CD4-positive, alpha-beta T cell (primary cell): Measurements from ENCODE around the gene CGB2. TPM values are rescaled to one million over a fixed set of nuclear protein-coding genes. Genes with fewer than 3 reads are reported as not detected.

Source experiments
- ATAC-seq: fragments of 200-7000 bp; cut with Tn5 transposase; one replicate; pipeline ENCODE4 v1.10.0; 2022; ENCODE audit warnings: mild to moderate bottlenecking; ENCODE audit not compliant: poor library complexity
- CTCF ChIA-PET: fragments of 350-600 bp; sonication (Branson Sonifier 250); formaldehyde crosslinking; loops from one replicate; lab custom pipeline; 2021; ENCODE audit warnings: antibody characterized with exemption, inconsistent platforms; lab: Charles Lee
- POLR2A ChIA-PET: fragments of 350-600 bp; sonication (Branson Sonifier 250); formaldehyde crosslinking; loops from one replicate; lab custom pipeline; 2021; ENCODE audit warnings: antibody characterized with exemption, inconsistent platforms; lab: Charles Lee
- DNase-seq, 14 experiments: peaks; one replicate each; pipeline ENCODE4 v3.0.0-alpha.2; 2013 to 2020; ENCODE audit warnings: mixed read lengths in 2 of 14
- H3K27ac ChIP-seq, 2 donors: one replicate each; pipeline versions ENCODE4 v1.5.1 to v1.7.0; 2013; ENCODE audit warnings: low read length in 2 of 2, low read depth in 1 of 2, mild to moderate bottlenecking in 1 of 2
- H3K27me3 ChIP-seq, 2 experiments: 1 replicate in 1 of 2; 2 replicates in 1 of 2; pipeline versions ENCODE4 v1.6.1 to v1.7.0; 2013; ENCODE audit warnings: low read length in 2 of 2, control low read depth in 1 of 2, mild to moderate bottlenecking in 1 of 2, moderate library complexity in 1 of 2; ENCODE audit not compliant: insufficient read depth in 2 of 2, control insufficient read depth in 1 of 2
- H3K36me3 ChIP-seq: one replicate; pipeline ENCODE4 v1.6.1; 2013; ENCODE audit warnings: low read length, control low read depth; ENCODE audit not compliant: insufficient read depth
- H3K4me1 ChIP-seq: one replicate; pipeline ENCODE4 v1.6.1; 2013; ENCODE audit warnings: low read length, control low read depth; ENCODE audit not compliant: insufficient read depth
- H3K4me3 ChIP-seq: one replicate; pipeline ENCODE4 v1.5.1; 2013; ENCODE audit warnings: mild to moderate bottlenecking, low read length, moderate library complexity
- H3K9me3 ChIP-seq, 2 experiments: 1 replicate in 1 of 2; 2 replicates in 1 of 2; pipeline versions ENCODE4 v1.6.1 to v1.7.0; 2013; ENCODE audit warnings: low read length in 2 of 2, mild to moderate bottlenecking in 2 of 2, control low read depth in 1 of 2, moderate library complexity in 1 of 2; ENCODE audit not compliant: control insufficient read depth in 1 of 2, insufficient read depth in 1 of 2
- H3K27ac Mint-ChIP-seq: one replicate; pipeline ENCODE4 v1.8.0; 2020; ENCODE audit warnings: mixed read lengths
- H3K27me3 Mint-ChIP-seq: one replicate; pipeline ENCODE4 v1.8.0; 2021; ENCODE audit warnings: mixed read lengths
- H3K36me3 Mint-ChIP-seq: one replicate; pipeline ENCODE4 v1.8.0; 2021; ENCODE audit warnings: low read depth, mixed read lengths
- H3K4me1 Mint-ChIP-seq: one replicate; pipeline ENCODE4 v1.8.0; 2021; ENCODE audit warnings: low read depth, mixed read lengths
- H3K4me3 Mint-ChIP-seq: one replicate; pipeline ENCODE4 v1.8.0; 2020; ENCODE audit warnings: mild to moderate bottlenecking, mixed read lengths
- H3K9me3 Mint-ChIP-seq: one replicate; pipeline ENCODE4 v1.8.0; 2020; ENCODE audit warnings: mixed read lengths
- CTCF ChIP-seq: fragments of 200-600 bp; IDR thresholded peaks from one replicate; pipeline ENCODE4 v1.8.0; 2022; ENCODE audit warnings: antibody characterized with exemption, mild to moderate bottlenecking
- intact Hi-C, 2 experiments: fragments of 100-400 bp; cut with DNase I in 1 of 2; cut with micrococcal nuclease in 1 of 2; formaldehyde crosslinking; loops; one replicate each; pipeline versions ENCODE4 v1.15.1 to v1.9.0; 2023 to 2025; cut with DNase I, micrococcal nuclease
- total RNA-seq, 174 experiments: library from RNA in 2 of 174; stranded (reverse) in 2 of 174; gene quantifications; one replicate each; pipeline ENCODE4 v1.2.3 and lab custom pipeline; 2021 to 2026

CGB2 gene
- total RNA-seq, 2 experiments from 2014 or later = not detected

GRCh38 chr19:49006905-49007304, 24.8 kb upstream of the CGB2 start:
- ChIA-PET CTCF (no interaction called here), POLR2A (interaction anchor here (1.6 kb wide), 1 partner anchor 14 kb away, joined by 3 read pairs; the partner anchor contains the start of genes GYS1 and RUVBL2)
- ATAC-seq (no peak), DNase-seq (no peak)
- Mint-ChIP-seq H3K36me3 (peaks cover 72% of the 10 kb centered on the region), H3K4me1 (no peaks in the 10 kb centered on the region), H3K4me3 (no peak overlapping the region), H3K27me3 (no peaks in the 10 kb centered on the region), H3K9me3 (no peaks in the 10 kb centered on the region), H3K27ac (no peak overlapping the region)
- H3K27me3 ChIP-seq = no peaks in the 10 kb centered on the region
- no peaks in the 10 kb centered on the region for H3K4me1 ChIP-seq
- no peaks in the 10 kb centered on the region for H3K9me3 ChIP-seq
- no peak overlapping the region for H3K27ac ChIP-seq
- TF ChIP-seq CTCF = no peak
- peaks cover 58% of the 10 kb centered on the region for H3K36me3 ChIP-seq
- H3K4me3 ChIP-seq = no peak overlapping the region
- intact Hi-C loops = no loop called here

GRCh38 chr19:49009828-49010227, 21.9 kb upstream of the CGB2 start:
- Mint-ChIP-seq H3K9me3 (no peaks in the 10 kb centered on the region), H3K27me3 (no peaks in the 10 kb centered on the region), H3K27ac (no peak overlapping the region), H3K4me1 (no peaks in the 10 kb centered on the region), H3K36me3 (peaks cover 58% of the 10 kb centered on the region), H3K4me3 (no peak overlapping the region)
- Histone ChIP-seq H3K4me3 (no peak overlapping the region), H3K4me1 (no peaks in the 10 kb centered on the region), H3K9me3 (no peaks in the 10 kb centered on the region), H3K27ac (no peak overlapping the region), H3K27me3 (no peaks in the 10 kb centered on the region), H3K36me3 (peaks cover 45% of the 10 kb centered on the region)
- no peak for TF ChIP-seq CTCF
- ChIA-PET POLR2A (no interaction called here), CTCF (no interaction called here)
- no peak for ATAC-seq
- intact Hi-C loops = no loop called here
- DNase-seq = no peak

- Mint-ChIP-seq H3K4me1 (no peaks in the 10 kb centered on the region), H3K27me3 (no peaks in the 10 kb centered on the region), H3K27ac (no peak overlapping the region), H3K4me3 (no peak overlapping the region), H3K36me3 (peaks cover 51% of the 10 kb centered on the region), H3K9me3 (no peaks in the 10 kb centered on the region)
- POLR2A ChIA-PET = no interaction called here
- DNase-seq = no peak
- Histone ChIP-seq H3K27me3 (no peaks in the 10 kb centered on the region), H3K4me3 (no peak overlapping the region), H3K9me3 (no peaks in the 10 kb centered on the region), H3K36me3 (peaks cover 39% of the 10 kb centered on the region), H3K4me1 (no peaks in the 10 kb centered on the region), H3K27ac (no peak overlapping the region)
- no peak for ATAC-seq
- CTCF ChIA-PET = no interaction called here
- no peak for TF ChIP-seq CTCF
- intact Hi-C loops = no loop called here
These were observed 21.2 kb upstream of the CGB2 start for GRCh38 chr19:49010453-49010852.
